Measurements from ENCODE around the gene LRRC56. TPM values are rescaled to one million over a fixed set of nuclear protein-coding genes. Genes with fewer than 3 reads are reported as not detected.

Gene LRRC56
- total RNA-seq, 2 donors from 2014 or later: 1.9 to 9.1 TPM

DNA sequence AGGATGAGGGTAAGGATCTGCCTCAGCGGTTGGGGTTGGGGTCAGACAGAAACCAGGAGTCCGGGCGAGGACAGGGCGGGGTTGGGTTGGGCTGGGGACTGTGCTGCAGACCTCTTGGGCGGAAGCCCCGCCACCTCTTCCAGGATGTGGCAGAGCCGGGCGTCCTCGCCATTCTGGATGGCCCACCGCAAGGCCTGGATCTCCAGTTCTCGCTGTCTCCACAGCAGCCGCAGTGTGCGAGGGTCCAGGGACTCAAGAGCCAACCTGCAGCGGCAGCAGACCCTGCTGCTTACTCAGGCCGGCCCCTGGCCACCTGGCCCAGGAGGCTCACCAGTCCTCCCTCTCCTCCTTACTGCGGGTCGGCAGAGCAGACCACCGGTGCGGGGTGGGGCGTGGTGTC, 21.2 kb downstream of the LRRC56 start:
- WGBS: 87% methylated on average over 20 of the region's 20 CpGs
- no peaks in the 10 kb centered on the region for H3K9me3 ChIP-seq
- no peak for DNase-seq (ENCODE audit: low spot score)
- TF ChIP-seq CTCF (IDR thresholded peaks at IDR 0.05) (no peak), POLR2AphosphoS5 (IDR thresholded peaks at IDR 0.05) (no peak)
- no peaks in the 10 kb centered on the region for H3K27me3 ChIP-seq (replicated peaks; ENCODE audit: insufficient read depth)
- intact Hi-C loops (cut with DNase I): no loop called here
- H3K27ac ChIP-seq: no peak overlapping the region
- no peaks in the 10 kb centered on the region for H3K36me3 ChIP-seq
- H3K4me3 ChIP-seq: no peak overlapping the region
- H3K4me1 ChIP-seq (replicated peaks): peaks cover 20% of the 10 kb centered on the region

DNA sequence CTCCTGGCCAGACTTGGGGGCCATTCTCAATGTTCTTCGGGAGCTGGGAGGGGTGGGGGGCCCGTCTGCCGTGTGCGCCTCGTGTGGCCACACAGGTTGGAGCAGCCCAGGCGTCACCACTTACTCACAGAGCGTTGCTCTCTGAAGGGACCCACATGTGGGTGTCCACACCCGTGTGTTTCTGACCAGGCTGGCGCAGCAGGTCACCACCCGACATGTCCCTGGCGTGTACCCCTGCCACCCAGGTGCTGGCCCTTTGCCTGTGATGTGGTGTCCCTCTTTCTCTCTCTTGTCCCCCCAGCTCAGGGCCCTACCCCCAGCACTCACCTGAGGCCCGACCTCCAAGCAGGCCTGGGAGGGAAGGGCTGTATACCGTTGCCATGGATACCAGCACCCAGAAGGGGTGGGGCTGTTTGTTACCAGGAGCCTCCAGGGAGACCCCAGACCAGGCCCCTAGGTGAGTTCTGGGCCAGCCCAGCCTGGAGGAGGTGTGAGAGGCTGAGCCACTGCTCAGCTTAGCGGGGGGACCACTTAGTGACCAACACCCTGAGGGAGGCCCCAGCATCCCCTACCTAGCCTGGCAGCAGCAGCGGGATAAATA, 21.8 kb downstream of the LRRC56 start:
- H3K36me3 ChIP-seq: no peaks in the 10 kb centered on the region
- no peaks in the 10 kb centered on the region for H3K9me3 ChIP-seq
- no peak for DNase-seq (ENCODE audit: low spot score)
- peaks cover 27% of the 10 kb centered on the region for H3K4me1 ChIP-seq (replicated peaks)
- no peak overlapping the region for H3K4me3 ChIP-seq
- no peak overlapping the region for H3K27ac ChIP-seq
- TF ChIP-seq CTCF (IDR thresholded peaks at IDR 0.05): no peak
- TF ChIP-seq POLR2AphosphoS5 (IDR thresholded peaks at IDR 0.05): no peak
- no peak for TF ChIP-seq POLR2A (IDR thresholded peaks at IDR 0.05)
- no peaks in the 10 kb centered on the region for H3K27me3 ChIP-seq (replicated peaks; ENCODE audit: insufficient read depth)
- whole genome bisulfite sequencing: 72% methylated on average over 10 of the region's 15 CpGs
- intact Hi-C loops (cut with DNase I): no loop called here

DNA sequence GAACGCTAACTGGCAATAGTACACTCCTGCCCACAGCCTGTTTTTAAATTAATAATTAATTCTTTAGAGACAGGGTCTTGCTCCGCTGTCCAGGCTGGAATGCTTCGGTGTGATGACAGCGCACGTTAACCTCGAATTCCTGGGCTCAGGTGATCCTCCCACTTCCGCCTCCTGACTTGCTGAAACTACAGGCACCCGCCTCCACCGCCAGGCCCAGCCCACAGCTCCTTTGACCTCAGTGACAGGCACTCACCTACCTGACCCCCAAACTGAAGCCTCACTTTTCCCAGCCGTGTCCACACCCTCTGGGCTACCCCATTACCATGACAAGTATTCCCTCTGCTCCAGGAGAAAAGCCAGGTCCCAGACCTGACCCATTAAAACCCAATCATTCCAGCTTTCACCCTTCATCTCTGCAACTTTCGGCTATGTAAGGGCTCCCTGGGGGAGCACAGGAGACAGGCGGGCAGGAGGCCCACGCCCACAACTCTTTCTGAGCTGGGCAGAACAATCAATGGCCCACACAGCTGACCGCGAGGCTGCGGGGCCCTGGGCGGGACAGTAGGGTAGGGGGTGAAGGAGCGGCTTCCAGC, 22.5 kb downstream of the LRRC56 start:
- no peak for DNase-seq (ENCODE audit: low spot score)
- H3K4me3 ChIP-seq: peak overlapping the region; percentile 85 to 95

GRCh38 chr11:560305-561147, 23.2 kb downstream of the LRRC56 start, which contains the start of the genes LMNTD2 and RASSF7:
LMNTD2 (minus strand) TSS chr11:560738; CDS start chr11:560716, 22 bp downstream.
RASSF7 (plus strand) TSS chr11:560970; CDS start chr11:561769, 799 bp downstream.
- Histone ChIP-seq H3K4me1 (replicated peaks) (peaks cover 21% of the 10 kb centered on the region), H3K27me3 (replicated peaks; ENCODE audit: insufficient read depth) (no peaks in the 10 kb centered on the region), H3K36me3 (no peaks in the 10 kb centered on the region), H3K9me3 (no peaks in the 10 kb centered on the region), H3K4me3 (peak within 1 kb of the TSS; percentile 85 to 95), H3K27ac (peak within 1 kb of the TSS; percentile 82 to 87)
- DNase-seq (ENCODE audit: low spot score): peak; percentile 95
- 2% methylated on average over 51 of the region's 95 CpGs for WGBS
- intact Hi-C loops (cut with DNase I): no loop called here
- TF ChIP-seq POLR2AphosphoS5 (IDR thresholded peaks at IDR 0.05) (peak; percentile 82), POLR2A (IDR thresholded peaks at IDR 0.05) (peak; percentile 64), CTCF (IDR thresholded peaks at IDR 0.05) (peak in 2 of 4 experiments; percentile 8 to 13)

More for the DNA sequence above, 22.5 kb downstream of the LRRC56 start:
- Histone ChIP-seq H3K27ac (peak overlapping the region; percentile 82 to 87), H3K27me3 (replicated peaks; ENCODE audit: insufficient read depth) (no peaks in the 10 kb centered on the region), H3K9me3 (no peaks in the 10 kb centered on the region), H3K36me3 (no peaks in the 10 kb centered on the region), H3K4me1 (replicated peaks) (peaks cover 24% of the 10 kb centered on the region)
- TF ChIP-seq POLR2A (IDR thresholded peaks at IDR 0.05) (no peak), POLR2AphosphoS5 (IDR thresholded peaks at IDR 0.05) (no peak), CTCF (IDR thresholded peaks at IDR 0.05) (no peak)
- 73% methylated on average over 18 of the region's 18 CpGs for WGBS
- intact Hi-C loops (cut with DNase I): no loop called here
